NT2/D1 (cell line): Measurements from ENCODE around the gene ACER3.

Source experiments
- SUZ12 ChIP-seq: IDR thresholded peaks from 2 replicates; pipeline ENCODE4 v1.6.1; 2011; ENCODE audit not compliant: insufficient read length, insufficient read depth; ENCODE audit errors: extremely low read depth
- YY1 ChIP-seq: IDR thresholded peaks from 2 replicates; pipeline ENCODE4 v1.6.1; 2011; ENCODE audit not compliant: insufficient read length, insufficient read depth
- ZNF274 ChIP-seq: IDR thresholded peaks from 2 replicates; pipeline ENCODE4 v1.6.1; 2011; ENCODE audit warnings: mild to moderate bottlenecking, low read depth, low read length

- TF ChIP-seq YY1 = no peak
- TF ChIP-seq ZNF274 = no peak
- no peak for TF ChIP-seq SUZ12
These were observed 205.1 kb downstream of the ACER3 start for GRCh38 chr11:77065878-77066228.
